Measurements from ENCODE around the gene ZZZ3. TPM values are rescaled to one million over a fixed set of nuclear protein-coding genes. Genes with fewer than 3 reads are reported as not detected.

Gene ZZZ3
- polyA plus RNA-seq, 1 of the 3 experiments (the other 2 are of a cell fraction): 14.2 TPM

DNA sequence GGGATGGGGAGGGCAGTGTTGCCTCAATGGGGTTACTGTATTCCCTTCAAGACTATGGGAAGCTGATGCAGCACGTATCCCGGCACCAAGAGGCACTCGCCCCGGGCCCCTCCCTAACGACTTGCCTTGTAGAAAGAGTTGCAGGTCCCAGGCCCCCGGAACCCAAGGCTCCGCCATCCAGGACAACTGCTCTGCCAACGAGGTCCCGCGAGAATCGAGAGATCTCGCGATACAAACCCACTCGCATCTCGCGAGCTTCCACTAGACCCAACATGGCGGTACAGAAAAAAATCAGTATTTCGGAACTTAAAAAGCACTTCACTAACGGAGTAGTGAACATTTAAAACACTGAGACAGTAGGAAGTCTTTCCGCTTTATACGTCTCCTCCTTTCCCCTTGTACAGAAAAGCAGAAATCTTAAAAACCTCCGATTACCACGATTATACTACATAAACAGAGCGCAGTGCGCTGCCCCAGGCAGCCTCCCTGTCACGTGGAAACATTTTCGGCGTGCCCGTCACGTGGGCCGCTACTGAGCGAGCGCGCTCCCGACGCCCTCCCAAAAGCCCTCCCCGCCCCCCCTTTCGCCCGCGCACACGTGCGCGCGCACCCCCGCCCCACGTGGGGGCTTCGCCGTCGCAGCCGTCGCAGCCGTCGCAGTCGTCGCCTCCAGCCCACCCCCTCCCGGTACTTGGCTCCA, at the start of gene ZZZ3 (continued):
- TF ChIP-seq MEF2A (IDR thresholded peaks at IDR 0.05; ENCODE audit: borderline replicate concordance, low read depth) (no peak), RFX5 (IDR thresholded peaks at IDR 0.05; ENCODE audit: low read length) (no peak), GATA2 (CRISPR knock-in tag; IDR thresholded peaks at IDR 0.05) (no peak), GABPA (IDR thresholded peaks at IDR 0.05; ENCODE audit: low read depth) (no peak; the same call in 1 of the 2 replicates), EP300 (IDR thresholded peaks at IDR 0.05; ENCODE audit: borderline replicate concordance in 1 of 2, low read depth in 1 of 2, low read length in 1 of 2) (0 out of 4 replicates have a peak, but pooled peaks of 1 of the 2 experiments have one; percentile 11), TEAD4 (IDR thresholded peaks at IDR 0.05; ENCODE audit: borderline replicate concordance, insufficient read depth) (no peak), RCOR1 (IDR thresholded peaks at IDR 0.05; ENCODE audit: low read length) (no peak), FOXM1 (IDR thresholded peaks at IDR 0.05; ENCODE audit: low read depth) (no peak), RAD21 (IDR thresholded peaks at IDR 0.05; ENCODE audit: low read length) (no peak)
- TF ChIP-seq, protein P1, sequence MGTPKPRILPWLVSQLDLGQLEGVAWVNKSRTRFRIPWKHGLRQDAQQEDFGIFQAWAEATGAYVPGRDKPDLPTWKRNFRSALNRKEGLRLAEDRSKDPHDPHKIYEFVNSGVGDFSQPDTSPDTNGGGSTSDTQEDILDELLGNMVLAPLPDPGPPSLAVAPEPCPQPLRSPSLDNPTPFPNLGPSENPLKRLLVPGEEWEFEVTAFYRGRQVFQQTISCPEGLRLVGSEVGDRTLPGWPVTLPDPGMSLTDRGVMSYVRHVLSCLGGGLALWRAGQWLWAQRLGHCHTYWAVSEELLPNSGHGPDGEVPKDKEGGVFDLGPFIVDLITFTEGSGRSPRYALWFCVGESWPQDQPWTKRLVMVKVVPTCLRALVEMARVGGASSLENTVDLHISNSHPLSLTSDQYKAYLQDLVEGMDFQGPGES (IDR thresholded peaks at IDR 0.05; ENCODE audit: low read depth, low read length): no peak
- TF ChIP-seq, protein P2, sequence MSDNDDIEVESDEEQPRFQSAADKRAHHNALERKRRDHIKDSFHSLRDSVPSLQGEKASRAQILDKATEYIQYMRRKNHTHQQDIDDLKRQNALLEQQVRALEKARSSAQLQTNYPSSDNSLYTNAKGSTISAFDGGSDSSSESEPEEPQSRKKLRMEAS (IDR thresholded peaks at IDR 0.05; ENCODE audit: low read depth): peak; percentile 43; the same call in 1 of the 2 replicates

DNA sequence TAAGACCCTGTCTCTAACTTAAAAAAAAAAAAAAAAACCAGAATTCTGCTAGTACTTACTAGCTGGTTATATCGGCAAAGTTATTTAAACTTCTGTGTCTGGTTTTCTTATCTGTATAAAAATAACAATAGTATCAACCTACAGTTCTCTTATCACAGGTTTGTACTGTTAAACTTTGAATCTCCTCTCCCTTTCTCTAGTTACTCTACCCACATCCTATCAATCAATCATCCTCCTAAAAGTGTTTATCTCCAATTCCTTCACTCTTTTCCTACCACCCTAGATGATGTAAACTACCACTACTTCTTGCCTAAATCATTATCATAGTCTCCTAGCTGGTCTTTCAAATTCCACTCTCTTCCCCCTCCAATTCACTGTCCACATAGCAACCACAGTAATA, 49.6 kb upstream of the ZZZ3 start:
- no peak overlapping the region for H3K27ac ChIP-seq (ENCODE audit: low read depth in 2 of 2, low read length in 1 of 2)
- no peaks in the 10 kb centered on the region for H3K9me3 ChIP-seq
- 100% methylated on average over 1 of the region's 1 CpG for WGBS (ENCODE audit: low lambda C conversion rate)
- DNase-seq: no peak
- no peak overlapping the region for H3K4me3 ChIP-seq (ENCODE audit: low read depth in 2 of 2, low read length in 1 of 2)
- H2AFZ ChIP-seq (ENCODE audit: low read depth): no peak overlapping the region
- peaks cover 41 to 70% of the 10 kb centered on the region in 2 experiments for H3K36me3 ChIP-seq (replicated peaks in 1 of 2; ENCODE audit: control insufficient read depth in 1 of 2, insufficient read depth in 2 of 2, low read length in 1 of 2)
- peaks cover 6% of the 10 kb centered on the region; the same call in 1 of the 2 replicates for H3K79me2 ChIP-seq (ENCODE audit: insufficient read depth)
- no peak overlapping the region for H3K4me2 ChIP-seq
- ChIA-PET POLR2A (interaction anchor here (1.0 kb wide), 1 partner anchor 15 kb away, joined by 6 read pairs; no protein-coding TSS in a partner anchor), CTCF (no interaction called here)
- H3K9me2 ChIP-seq: no peaks in the 10 kb centered on the region
- H3K4me1 ChIP-seq (ENCODE audit: control insufficient read depth in 1 of 2, insufficient read depth in 2 of 2, low read depth in 1 of 2, low read length in 1 of 2): no peaks in the 10 kb centered on the region
- peaks cover 7% of the 10 kb centered on the region for H3F3A ChIP-seq (replicated peaks; ENCODE audit: insufficient read depth)
- no peaks in the 10 kb centered on the region for H3K27me3 ChIP-seq (ENCODE audit: insufficient read depth)
- no peaks in the 10 kb centered on the region for H4K20me1 ChIP-seq (ENCODE audit: insufficient read depth)
- H3K9ac ChIP-seq: no peak overlapping the region
- no peak for TF ChIP-seq RFX5 (IDR thresholded peaks at IDR 0.05; ENCODE audit: low read length)
- TF ChIP-seq, protein P2 (IDR thresholded peaks at IDR 0.05; ENCODE audit: low read depth): no peak
- TF ChIP-seq RAD21 (IDR thresholded peaks at IDR 0.05; ENCODE audit: low read length): no peak
- no peak for TF ChIP-seq JUND (IDR thresholded peaks at IDR 0.05)
- no peak for TF ChIP-seq TCF12 (IDR thresholded peaks at IDR 0.05)
- TF ChIP-seq EZH2phosphoT487 (IDR thresholded peaks at IDR 0.05; ENCODE audit: borderline replicate concordance, low read depth): no peak
- no peak for TF ChIP-seq SIN3A (IDR thresholded peaks at IDR 0.05; ENCODE audit: borderline replicate concordance, low read depth, low read length)
- no peak for TF ChIP-seq CHD2 (IDR thresholded peaks at IDR 0.05; ENCODE audit: low read length, partially characterized antibody)
- TF ChIP-seq, protein P3, sequence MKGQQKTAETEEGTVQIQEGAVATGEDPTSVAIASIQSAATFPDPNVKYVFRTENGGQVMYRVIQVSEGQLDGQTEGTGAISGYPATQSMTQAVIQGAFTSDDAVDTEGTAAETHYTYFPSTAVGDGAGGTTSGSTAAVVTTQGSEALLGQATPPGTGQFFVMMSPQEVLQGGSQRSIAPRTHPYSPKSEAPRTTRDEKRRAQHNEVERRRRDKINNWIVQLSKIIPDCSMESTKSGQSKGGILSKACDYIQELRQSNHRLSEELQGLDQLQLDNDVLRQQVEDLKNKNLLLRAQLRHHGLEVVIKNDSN (IDR thresholded peaks at IDR 0.05; ENCODE audit: borderline replicate concordance, low read depth): no peak
- no peak for TF ChIP-seq GABPA (IDR thresholded peaks at IDR 0.05; ENCODE audit: low read depth)
- TF ChIP-seq, protein P4, sequence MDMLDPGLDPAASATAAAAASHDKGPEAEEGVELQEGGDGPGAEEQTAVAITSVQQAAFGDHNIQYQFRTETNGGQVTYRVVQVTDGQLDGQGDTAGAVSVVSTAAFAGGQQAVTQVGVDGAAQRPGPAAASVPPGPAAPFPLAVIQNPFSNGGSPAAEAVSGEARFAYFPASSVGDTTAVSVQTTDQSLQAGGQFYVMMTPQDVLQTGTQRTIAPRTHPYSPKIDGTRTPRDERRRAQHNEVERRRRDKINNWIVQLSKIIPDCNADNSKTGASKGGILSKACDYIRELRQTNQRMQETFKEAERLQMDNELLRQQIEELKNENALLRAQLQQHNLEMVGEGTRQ (IDR thresholded peaks at IDR 0.05; ENCODE audit: borderline replicate concordance, low read depth, low read length): no peak
- no peak for TF ChIP-seq RCOR1 (IDR thresholded peaks at IDR 0.05; ENCODE audit: low read length)
- no peak for TF ChIP-seq NRF1 (IDR thresholded peaks at IDR 0.05; ENCODE audit: low read depth, low read length)
- no peak for TF ChIP-seq SMC3 (IDR thresholded peaks at IDR 0.05; ENCODE audit: low read depth, low read length)
- TF ChIP-seq GATA2 (CRISPR knock-in tag; IDR thresholded peaks at IDR 0.05): no peak

Data from SK-N-SH (cell line).